CD4-positive, alpha-beta memory T cell (primary cell): ENCODE data around the gene ZNF684. TPM values are rescaled to one million over a fixed set of nuclear protein-coding genes. Genes with fewer than 3 reads are reported as not detected.

Experiments
- CTCF ChIA-PET: fragments of 350-600 bp; sonication (Branson Sonifier 250); formaldehyde crosslinking; loops from one replicate; lab custom pipeline; 2021; ENCODE audit warnings: inconsistent platforms; ENCODE audit not compliant: partially characterized antibody; lab: Charles Lee
- POLR2A ChIA-PET: fragments of 350-600 bp; sonication (Branson Sonifier 250); formaldehyde crosslinking; loops from one replicate; lab custom pipeline; 2021; ENCODE audit not compliant: partially characterized antibody; lab: Charles Lee
- DNase-seq, 5 donors: peaks; one replicate each; pipeline versions ENCODE4 v3.0.0 to v3.0.0-alpha.2; 2020 to 2022; ENCODE audit warnings: mixed read lengths in 1 of 5
- H3K27ac ChIP-seq: one replicate; pipeline ENCODE4 v1.7.0; 2013; ENCODE audit warnings: low read depth, low read length
- H3K27me3 ChIP-seq: 2 replicates; pipeline ENCODE4 v1.7.0; 2013; ENCODE audit warnings: mild to moderate bottlenecking, low read length, moderate library complexity; ENCODE audit not compliant: insufficient read depth
- H3K36me3 ChIP-seq: 2 replicates; pipeline ENCODE4 v1.7.0; 2013; ENCODE audit warnings: mild to moderate bottlenecking, low read length, moderate library complexity; ENCODE audit not compliant: insufficient read depth
- H3K4me1 ChIP-seq: 2 replicates; pipeline ENCODE4 v1.7.0; 2013; ENCODE audit warnings: mild to moderate bottlenecking, low read length, moderate library complexity; ENCODE audit not compliant: insufficient read depth
- H3K4me3 ChIP-seq, 2 donors: one replicate each; pipeline ENCODE4 v1.7.0; 2013; ENCODE audit warnings: low read length in 2 of 2, mild to moderate bottlenecking in 1 of 2
- H3K9me3 ChIP-seq, 2 donors: one replicate each; pipeline ENCODE4 v1.7.0; 2013; ENCODE audit warnings: low read length in 2 of 2, control low read depth in 1 of 2; ENCODE audit not compliant: control insufficient read depth in 1 of 2
- H3K27ac Mint-ChIP-seq, 7 donors: one replicate each; pipeline ENCODE4 v1.8.0; 2020 to 2021; ENCODE audit warnings: mixed read lengths in 7 of 7, mild to moderate bottlenecking in 6 of 7, inconsistent platforms in 3 of 7, moderate library complexity in 3 of 7
- H3K27me3 Mint-ChIP-seq, 2 donors: one replicate each; pipeline ENCODE4 v1.8.0; 2020 to 2021; ENCODE audit warnings: mixed read lengths in 2 of 2
- H3K36me3 Mint-ChIP-seq, 2 donors: one replicate each; pipeline ENCODE4 v1.8.0; 2020 to 2021; ENCODE audit warnings: mixed read lengths in 2 of 2, inconsistent platforms in 1 of 2, mild to moderate bottlenecking in 1 of 2
- H3K4me1 Mint-ChIP-seq, 4 donors: one replicate each; pipeline ENCODE4 v1.8.0; 2020 to 2021; ENCODE audit warnings: mixed read lengths in 4 of 4, mild to moderate bottlenecking in 1 of 4
- H3K4me3 Mint-ChIP-seq, 8 donors: one replicate each; pipeline ENCODE4 v1.8.0; 2020 to 2021; ENCODE audit warnings: mixed read lengths in 8 of 8, mild to moderate bottlenecking in 7 of 8, moderate library complexity in 6 of 8, inconsistent platforms in 3 of 8
- H3K9me3 Mint-ChIP-seq, 8 donors: one replicate each; pipeline ENCODE4 v1.8.0; 2020 to 2021; ENCODE audit warnings: mixed read lengths in 8 of 8, mild to moderate bottlenecking in 5 of 8, inconsistent platforms in 3 of 8, moderate library complexity in 1 of 8
- intact Hi-C: fragments of 100-400 bp; cut with micrococcal nuclease; formaldehyde crosslinking; loops from one replicate; pipeline ENCODE4 v1.15.1; 2023
- polyA plus RNA-seq, 2 donors: library from polyadenylated mRNA; unstranded; fragments of 300-500 nt; fragmentation: Illumina TruSeq; gene quantifications; one replicate each; pipeline ENCODE4 v1.2.3, GENCODE V29; 2021
- total RNA-seq, 2 experiments: library from RNA; stranded (reverse); gene quantifications; one replicate each; pipeline ENCODE4 v1.2.3, GENCODE V29; 2021

ZNF684 gene
- total and polyA plus RNA-seq, 4 experiments from 2014 or later = 2.0 to 5.5 (median 4.1) TPM

DNA sequence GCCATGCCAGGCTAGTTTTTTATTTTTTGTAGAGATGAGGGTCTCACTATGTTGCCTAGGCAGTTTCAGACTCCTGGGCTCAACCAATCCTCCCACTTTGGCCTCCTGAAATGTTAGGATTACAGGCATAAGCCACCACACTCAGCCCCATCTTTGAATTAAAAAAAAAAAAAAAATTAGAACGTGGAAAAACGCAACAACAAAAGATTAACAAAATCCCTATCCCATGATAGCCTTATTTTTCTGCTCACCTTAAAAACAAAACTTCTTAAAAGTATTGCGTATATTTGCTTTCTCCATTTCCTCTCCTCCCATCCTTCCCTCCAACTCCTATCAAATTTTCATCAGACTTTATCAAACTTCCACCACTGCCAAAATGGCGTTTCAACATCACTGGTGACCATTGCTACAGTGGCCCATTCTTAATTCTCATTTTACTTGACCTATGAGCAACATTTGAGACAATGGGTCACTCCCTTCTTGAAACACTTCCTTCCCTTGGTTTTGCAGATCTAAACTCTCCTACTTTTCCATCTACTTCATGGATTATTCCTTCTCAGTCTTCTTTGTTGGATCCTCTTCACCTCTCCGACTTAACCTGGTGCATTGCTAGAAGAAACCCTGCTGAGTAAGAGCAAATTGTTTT lies 579 bp upstream of the ZNF684 start:
- Histone ChIP-seq H3K4me1 (peaks cover 21% of the 10 kb centered on the region), H3K27ac (peak overlapping the region; percentile 65), H3K27me3 (no peaks in the 10 kb centered on the region), H3K4me3 (peak overlapping the region; percentile 19 to 90), H3K36me3 (no peaks in the 10 kb centered on the region), H3K9me3 (no peaks in the 10 kb centered on the region)
- ChIA-PET CTCF (interaction anchor here (1.9 kb wide), 1 partner anchor 81 kb away, joined by 7 read pairs; the partner anchor contains the start of gene ZFP69B), POLR2A (interaction anchor here (0.6 to 2.7 kb wide), 9 partner anchors 14 to 332 kb away, joined by 3 to 25 read pairs (median 4); partner anchors contain the start of genes CITED4, EXO5, SMAP2 and ZFP69)
- intact Hi-C loops = loop anchor here (1.0 to 2.0 kb wide), 2 partner anchors 23 to 80 kb away; partner anchors contain the start of genes EXO5 and ZFP69B
- peak overlapping the region; percentile 84 to 100 (median 96) for H3K27ac Mint-ChIP-seq
- H3K4me3 Mint-ChIP-seq = peak overlapping the region; percentile 94 to 100 (median 98)
- H3K27me3 Mint-ChIP-seq = peaks cover 8 to 9% of the 10 kb centered on the region in 2 donors
- no peak for DNase-seq
- peaks cover 20 to 26% (median 23%) of the 10 kb centered on the region in 4 donors for H3K4me1 Mint-ChIP-seq
- peaks cover 4 to 18% (median 7%) of the 10 kb centered on the region in 8 donors for H3K9me3 Mint-ChIP-seq
- H3K36me3 Mint-ChIP-seq = peaks cover 0 to 11% of the 10 kb centered on the region in 2 donors

DNA sequence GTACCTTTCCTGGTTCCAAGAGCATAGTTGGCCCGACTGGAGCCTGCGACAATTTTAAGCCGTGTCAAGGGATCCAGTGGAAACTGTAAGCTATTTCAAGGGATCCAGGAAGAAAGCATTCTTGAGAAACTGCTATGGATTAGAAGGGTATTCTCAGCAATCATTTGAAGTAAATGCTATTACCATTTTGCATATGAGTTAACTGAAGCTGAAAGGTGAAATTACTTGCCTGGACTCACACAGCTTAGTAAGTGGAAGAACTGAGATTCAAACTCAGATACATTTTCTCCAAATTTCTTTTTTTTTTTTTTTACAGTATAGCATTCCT lies 589 bp downstream of the ZNF684 start:
- ChIA-PET CTCF (interaction anchor here (0.6 to 2.0 kb wide), 11 partner anchors 18 to 558 kb away, joined by 3 to 8 read pairs (median 3); partner anchors contain the start of gene ZFP69B), POLR2A (interaction anchor here (0.9 to 2.7 kb wide), 9 partner anchors 24 to 733 kb away, joined by 3 to 25 read pairs (median 6); partner anchors contain the start of genes CITED4, EXO5, NFYC and SMAP2)
- peaks cover 0 to 8% (median 4%) of the 10 kb centered on the region in 8 donors for H3K9me3 Mint-ChIP-seq
- no peaks in the 10 kb centered on the region for H3K36me3 ChIP-seq
- H3K27ac Mint-ChIP-seq = peak overlapping the region; percentile 84 to 100 (median 96)
- no peaks in the 10 kb centered on the region for H3K27me3 ChIP-seq
- DNase-seq = no peak
- intact Hi-C loops = no loop called here
- H3K4me1 ChIP-seq = peaks cover 21% of the 10 kb centered on the region
- H3K36me3 Mint-ChIP-seq = peaks cover 0 to 11% of the 10 kb centered on the region in 2 donors
- H3K4me1 Mint-ChIP-seq = peaks cover 20 to 26% (median 23%) of the 10 kb centered on the region in 4 donors
- H3K9me3 ChIP-seq = no peaks in the 10 kb centered on the region
- H3K27ac ChIP-seq = peak overlapping the region; percentile 65
- peak overlapping the region; percentile 19 to 90 for H3K4me3 ChIP-seq
- H3K27me3 Mint-ChIP-seq = peaks cover 5 to 6% of the 10 kb centered on the region in 2 donors
- peak overlapping the region; percentile 94 to 100 (median 98) for H3K4me3 Mint-ChIP-seq

DNA sequence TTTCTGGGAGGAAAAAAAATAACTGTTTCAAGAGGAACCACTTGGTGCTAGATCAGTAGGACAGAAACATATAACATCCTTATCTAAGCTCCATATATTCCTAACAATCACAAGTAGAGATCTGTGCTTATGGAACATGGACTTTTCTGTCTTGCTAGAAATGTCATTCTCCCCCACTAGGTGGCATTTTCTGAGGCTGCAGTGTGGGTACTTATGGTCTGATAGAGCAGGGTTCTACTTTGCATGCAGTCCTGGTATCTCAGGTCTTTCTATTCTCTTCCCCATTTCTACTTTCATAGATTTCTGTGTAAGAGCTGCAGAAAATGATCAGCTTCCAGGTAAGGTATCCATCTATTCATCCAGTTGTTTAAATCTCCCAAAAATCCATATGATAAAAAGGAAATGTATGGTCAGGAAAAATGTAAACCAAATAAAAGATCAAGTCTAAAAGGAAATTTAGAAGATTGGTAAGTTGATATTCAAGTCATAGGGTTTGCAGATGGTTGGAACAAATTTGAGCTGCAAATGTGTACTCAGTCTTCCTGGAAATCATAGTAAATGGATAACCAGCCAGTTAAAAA lies 1.5 kb downstream of the ZNF684 start:
- no peaks in the 10 kb centered on the region for H3K9me3 ChIP-seq
- Mint-ChIP-seq H3K36me3 (peaks cover 4 to 16% of the 10 kb centered on the region in 2 donors), H3K27ac (peak overlapping the region in 4 of 7 donors; percentile 5 to 81 (median 15)), H3K9me3 (peaks cover 0 to 8% (median 1%) of the 10 kb centered on the region in 8 donors), H3K27me3 (peaks cover 2 to 3% of the 10 kb centered on the region in 2 donors), H3K4me3 (peak overlapping the region in 7 of 8 donors; percentile 1 to 98 (median 36)), H3K4me1 (peaks cover 20 to 26% (median 23%) of the 10 kb centered on the region in 4 donors)
- CTCF ChIA-PET = interaction anchor here (0.7 to 2.0 kb wide), 12 partner anchors 8 to 323 kb away, joined by 3 to 8 read pairs (median 3); partner anchors contain the start of gene ZFP69B
- H3K27me3 ChIP-seq = no peaks in the 10 kb centered on the region
- peak in 4 of 5 donors; percentile 12 to 20 (median 16) for DNase-seq
- peaks cover 21% of the 10 kb centered on the region for H3K4me1 ChIP-seq
- H3K36me3 ChIP-seq = no peaks in the 10 kb centered on the region
- POLR2A ChIA-PET = interaction anchor here (1.2 to 2.7 kb wide), 2 partner anchors 24 to 56 kb away, joined by 4 to 25 read pairs; partner anchors contain the start of genes EXO5 and ZFP69
- H3K27ac ChIP-seq = no peak overlapping the region
- no peak overlapping the region for H3K4me3 ChIP-seq
- intact Hi-C loops = no loop called here

DNA sequence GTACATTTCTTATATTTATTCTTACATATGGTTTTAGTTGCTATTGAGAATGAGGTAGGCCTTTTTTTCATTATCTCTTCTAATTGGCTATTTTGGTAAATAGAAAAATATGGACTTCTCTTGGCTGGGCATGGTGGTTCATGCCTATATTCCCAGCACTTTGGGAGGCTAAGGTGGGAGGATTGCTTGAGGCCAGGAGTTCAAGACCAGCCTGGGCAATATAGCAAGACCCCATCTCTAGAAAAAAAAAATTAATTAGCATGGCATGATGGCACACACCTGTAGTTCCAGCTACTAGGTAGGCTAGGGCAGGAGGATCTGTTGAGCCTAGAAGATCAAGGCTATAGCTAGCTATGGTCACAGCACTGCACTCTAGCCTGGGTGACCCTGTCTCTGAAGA lies 3.2 kb downstream of the ZNF684 start:
- H3K27me3 ChIP-seq = no peaks in the 10 kb centered on the region
- no peak overlapping the region for H3K27ac ChIP-seq
- peaks cover 0 to 3% of the 10 kb centered on the region in 2 donors for H3K27me3 Mint-ChIP-seq
- ChIA-PET CTCF (no interaction called here), POLR2A (no interaction called here)
- peaks cover 21% of the 10 kb centered on the region for H3K4me1 ChIP-seq
- intact Hi-C loops = no loop called here
- H3K4me3 Mint-ChIP-seq = no peak overlapping the region
- no peak overlapping the region for H3K27ac Mint-ChIP-seq
- H3K36me3 ChIP-seq = no peaks in the 10 kb centered on the region
- no peaks in the 10 kb centered on the region for H3K9me3 ChIP-seq
- peaks cover 20 to 26% (median 23%) of the 10 kb centered on the region in 4 donors for H3K4me1 Mint-ChIP-seq
- no peak overlapping the region for H3K4me3 ChIP-seq
- peaks cover 0 to 8% (median 1%) of the 10 kb centered on the region in 8 donors for H3K9me3 Mint-ChIP-seq
- DNase-seq = no peak
- H3K36me3 Mint-ChIP-seq = peaks cover 10 to 22% of the 10 kb centered on the region in 2 donors

DNA sequence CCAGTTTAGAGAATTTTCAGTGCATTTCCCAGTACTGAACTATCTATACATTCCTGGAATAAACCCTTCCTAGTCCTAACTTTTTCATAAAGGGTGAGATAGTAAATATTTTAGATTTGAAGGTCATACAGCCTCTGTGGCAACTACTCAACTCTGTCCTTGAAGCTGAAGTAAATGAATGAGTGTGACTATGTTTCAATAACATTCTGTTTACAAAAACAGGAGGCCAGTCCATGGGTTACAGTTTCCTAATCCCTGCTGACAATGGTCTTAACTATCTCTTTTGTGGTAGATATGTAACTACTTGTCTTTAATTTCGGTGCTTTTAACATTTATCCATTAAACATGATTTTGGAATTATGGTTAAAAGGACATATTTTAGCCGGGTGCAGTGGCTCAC lies 4.3 kb downstream of the ZNF684 start:
- ChIA-PET CTCF (interaction anchor here (0.7 kb wide), 1 partner anchor 45 kb away, joined by 3 read pairs; no protein-coding TSS in a partner anchor), POLR2A (no interaction called here)
- peaks cover 0 to 3% of the 10 kb centered on the region in 2 donors for H3K27me3 Mint-ChIP-seq
- Histone ChIP-seq H3K9me3 (no peaks in the 10 kb centered on the region), H3K36me3 (no peaks in the 10 kb centered on the region), H3K27ac (no peak overlapping the region), H3K4me1 (peaks cover 18% of the 10 kb centered on the region), H3K27me3 (no peaks in the 10 kb centered on the region), H3K4me3 (no peak overlapping the region)
- intact Hi-C loops = no loop called here
- DNase-seq = no peak
- peaks cover 0 to 5% (median 1%) of the 10 kb centered on the region in 8 donors for H3K9me3 Mint-ChIP-seq
- peaks cover 21 to 28% of the 10 kb centered on the region in 2 donors for H3K36me3 Mint-ChIP-seq
- peaks cover 20 to 25% (median 23%) of the 10 kb centered on the region in 4 donors for H3K4me1 Mint-ChIP-seq
- no peak overlapping the region for H3K4me3 Mint-ChIP-seq
- no peak overlapping the region for H3K27ac Mint-ChIP-seq

DNA sequence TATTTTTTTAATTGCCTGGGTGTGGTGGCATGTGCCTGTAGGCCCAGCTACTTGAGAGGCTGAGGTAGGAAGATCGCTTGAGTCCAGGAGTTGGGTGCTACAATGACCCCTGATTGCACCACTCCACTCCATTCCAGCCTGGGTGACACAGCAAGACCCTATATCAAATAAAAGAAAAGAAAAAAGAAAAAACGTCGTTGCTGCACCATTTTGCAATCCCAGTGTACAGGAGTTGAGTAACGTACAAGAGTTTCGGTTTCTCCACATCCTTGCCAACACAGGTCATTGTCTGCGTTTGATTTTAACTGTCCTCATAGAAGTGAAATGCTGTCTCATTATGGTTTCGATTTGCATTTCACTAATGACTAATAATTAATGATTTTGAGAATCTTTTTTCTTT lies 7.9 kb downstream of the ZNF684 start:
- CTCF ChIA-PET = no interaction called here
- peaks cover 0 to 2% (median 0%) of the 10 kb centered on the region in 8 donors for H3K9me3 Mint-ChIP-seq
- peaks cover 44 to 46% of the 10 kb centered on the region in 2 donors for H3K36me3 Mint-ChIP-seq
- H3K4me3 Mint-ChIP-seq = peak overlapping the region in 1 of 8 donors; percentile 29
- no peaks in the 10 kb centered on the region for H3K36me3 ChIP-seq
- POLR2A ChIA-PET = no interaction called here
- no peak for DNase-seq
- no peaks in the 10 kb centered on the region for H3K9me3 ChIP-seq
- no peaks in the 10 kb centered on the region for H3K27me3 Mint-ChIP-seq
- no peaks in the 10 kb centered on the region for H3K27me3 ChIP-seq
- H3K27ac ChIP-seq = no peak overlapping the region
- no peak overlapping the region for H3K4me3 ChIP-seq
- intact Hi-C loops = no loop called here
- no peak overlapping the region for H3K27ac Mint-ChIP-seq
- no peaks in the 10 kb centered on the region for H3K4me1 ChIP-seq
- no peaks in the 10 kb centered on the region for H3K4me1 Mint-ChIP-seq

DNA sequence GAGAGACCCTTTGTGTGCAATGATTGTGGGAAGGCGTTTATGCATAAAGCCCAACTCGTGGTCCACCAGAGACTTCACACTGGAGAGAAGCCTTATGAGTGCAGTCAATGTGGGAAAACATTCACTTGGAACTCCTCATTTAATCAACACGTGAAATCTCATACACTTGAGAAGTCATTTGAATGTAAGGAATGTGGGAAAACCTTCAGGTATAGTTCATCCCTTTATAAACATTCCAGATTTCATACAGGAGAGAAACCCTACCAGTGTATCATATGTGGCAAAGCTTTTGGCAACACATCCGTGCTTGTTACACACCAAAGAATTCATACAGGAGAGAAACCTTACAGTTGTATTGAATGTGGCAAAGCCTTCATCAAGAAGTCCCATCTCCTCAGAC lies 15.5 kb downstream of the ZNF684 start:
- Mint-ChIP-seq H3K27ac (no peak overlapping the region), H3K4me3 (no peak overlapping the region), H3K27me3 (no peaks in the 10 kb centered on the region), H3K36me3 (peaks cover 47 to 48% of the 10 kb centered on the region in 2 donors), H3K9me3 (peaks cover 2 to 50% (median 30%) of the 10 kb centered on the region in 8 donors), H3K4me1 (no peaks in the 10 kb centered on the region)
- Histone ChIP-seq H3K9me3 (peaks cover 0 to 3% of the 10 kb centered on the region in 2 donors), H3K27ac (no peak overlapping the region), H3K4me3 (no peak overlapping the region), H3K27me3 (no peaks in the 10 kb centered on the region), H3K36me3 (peaks cover 5% of the 10 kb centered on the region), H3K4me1 (no peaks in the 10 kb centered on the region)
- ChIA-PET POLR2A (no interaction called here), CTCF (no interaction called here)
- intact Hi-C loops = no loop called here
- DNase-seq = no peak
